ENCODE data around the gene CTSA. TPM values are rescaled to one million over a fixed set of nuclear protein-coding genes. Genes with fewer than 3 reads are reported as not detected.

CTSA gene
- total and polyA plus RNA-seq, 9 of the 15 experiments (the other 6 are each of a cell fraction or from before 2014, with no cell fraction given), result 8.8 to 61.7 (median 28.3) TPM

DNA sequence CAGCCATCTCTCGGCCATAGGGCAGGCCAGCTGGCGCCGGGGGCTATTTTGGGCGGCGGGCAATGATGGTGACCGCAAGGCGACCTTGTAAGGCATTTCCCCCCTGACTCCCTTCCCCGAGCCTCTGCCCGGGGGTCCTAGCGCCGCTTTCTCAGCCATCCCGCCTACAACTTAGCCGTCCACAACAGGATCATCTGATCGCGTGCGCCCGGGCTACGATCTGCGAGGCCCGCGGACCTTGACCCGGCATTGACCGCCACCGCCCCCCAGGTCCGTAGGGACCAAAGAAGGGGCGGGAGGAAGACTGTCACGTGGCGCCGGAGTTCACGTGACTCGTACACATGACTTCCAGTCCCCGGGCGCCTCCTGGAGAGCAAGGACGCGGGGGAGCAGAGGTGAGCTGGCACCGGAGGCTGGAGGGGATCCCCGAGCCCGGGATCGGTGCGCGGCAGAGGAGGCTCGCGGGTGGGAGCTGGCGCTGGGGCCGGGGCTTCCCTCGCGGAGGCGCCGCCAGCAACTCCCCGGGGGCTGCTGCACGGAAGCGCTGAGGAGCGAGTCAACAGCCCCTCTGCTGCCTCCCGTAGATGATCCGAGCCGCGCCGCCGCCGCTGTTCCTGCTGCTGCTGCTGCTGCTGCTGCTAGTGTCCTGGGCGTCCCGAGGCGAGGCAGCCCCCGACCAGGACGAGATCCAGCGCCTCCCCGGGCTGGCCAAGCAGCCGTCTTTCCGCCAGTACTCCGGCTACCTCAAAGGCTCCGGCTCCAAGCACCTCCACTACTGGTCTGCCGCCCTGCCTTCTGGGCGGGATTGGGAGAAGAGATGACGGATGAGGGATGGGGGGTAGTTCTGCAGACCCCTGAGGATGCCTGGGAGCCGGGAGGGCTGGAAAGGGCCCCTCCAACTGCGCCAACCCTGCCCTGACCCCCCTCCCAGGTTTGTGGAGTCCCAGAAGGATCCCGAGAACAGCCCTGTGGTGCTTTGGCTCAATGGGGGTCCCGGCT, at the start of gene CTSA, which contains the start of gene NEURL2 (continued):
- TF ChIP-seq MYNN (IDR thresholded peaks at IDR 0.05), result peak; percentile 48; the same call in 1 of the 2 replicates
- TF ChIP-seq MYNN (CRISPR knock-in tag; IDR thresholded peaks at IDR 0.05), result no peak
- no peak for TF ChIP-seq HLTF (IDR thresholded peaks at IDR 0.05)
- TF ChIP-seq NR2C2 (CRISPR knock-in tag; IDR thresholded peaks at IDR 0.05), result no peak
- peak; percentile 90 for TF ChIP-seq NR2C2 (tag; IDR thresholded peaks at IDR 0.05)
- TF ChIP-seq, protein P1, sequence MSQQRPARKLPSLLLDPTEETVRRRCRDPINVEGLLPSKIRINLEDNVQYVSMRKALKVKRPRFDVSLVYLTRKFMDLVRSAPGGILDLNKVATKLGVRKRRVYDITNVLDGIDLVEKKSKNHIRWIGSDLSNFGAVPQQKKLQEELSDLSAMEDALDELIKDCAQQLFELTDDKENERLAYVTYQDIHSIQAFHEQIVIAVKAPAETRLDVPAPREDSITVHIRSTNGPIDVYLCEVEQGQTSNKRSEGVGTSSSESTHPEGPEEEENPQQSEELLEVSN (IDR thresholded peaks at IDR 0.05; ENCODE audit: borderline replicate concordance in 1 of 2, extremely low read depth in 1 of 2, insufficient read depth in 1 of 2, insufficient read length in 1 of 2, low read depth in 1 of 2, low read length in 1 of 2, poor library complexity in 1 of 2, severe bottlenecking in 1 of 2), result peak; percentile 87 to 94
- peak; percentile 97 for TF ChIP-seq TOE1 (IDR thresholded peaks at IDR 0.05; ENCODE audit: borderline replicate concordance)
- TF ChIP-seq TOE1 (CRISPR knock-in tag; IDR thresholded peaks at IDR 0.05; ENCODE audit: borderline replicate concordance, low read depth), result no peak
- TF ChIP-seq NFRKB (IDR thresholded peaks at IDR 0.05; ENCODE audit: low read depth), result peak; percentile 74; the same call in 1 of the 2 replicates
- TF ChIP-seq BHLHE40 (IDR thresholded peaks at IDR 0.05; ENCODE audit: low read length), result peak; percentile 98
- peak; percentile 79 for TF ChIP-seq TAF9B (IDR thresholded peaks at IDR 0.05; ENCODE audit: partially characterized antibody)
- TF ChIP-seq ZNF584 (CRISPR knock-in tag; IDR thresholded peaks at IDR 0.05; ENCODE audit: low read depth), result no peak
- peak; percentile 76 for TF ChIP-seq MEF2A (IDR thresholded peaks at IDR 0.05; ENCODE audit: control insufficient read depth, low read depth, low read length)
- TF ChIP-seq, protein P2, sequence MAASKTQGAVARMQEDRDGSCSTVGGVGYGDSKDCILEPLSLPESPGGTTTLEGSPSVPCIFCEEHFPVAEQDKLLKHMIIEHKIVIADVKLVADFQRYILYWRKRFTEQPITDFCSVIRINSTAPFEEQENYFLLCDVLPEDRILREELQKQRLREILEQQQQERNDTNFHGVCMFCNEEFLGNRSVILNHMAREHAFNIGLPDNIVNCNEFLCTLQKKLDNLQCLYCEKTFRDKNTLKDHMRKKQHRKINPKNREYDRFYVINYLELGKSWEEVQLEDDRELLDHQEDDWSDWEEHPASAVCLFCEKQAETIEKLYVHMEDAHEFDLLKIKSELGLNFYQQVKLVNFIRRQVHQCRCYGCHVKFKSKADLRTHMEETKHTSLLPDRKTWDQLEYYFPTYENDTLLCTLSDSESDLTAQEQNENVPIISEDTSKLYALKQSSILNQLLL (CRISPR knock-in tag; IDR thresholded peaks at IDR 0.05; ENCODE audit: borderline replicate concordance), result no peak
- TF ChIP-seq, protein P3, sequence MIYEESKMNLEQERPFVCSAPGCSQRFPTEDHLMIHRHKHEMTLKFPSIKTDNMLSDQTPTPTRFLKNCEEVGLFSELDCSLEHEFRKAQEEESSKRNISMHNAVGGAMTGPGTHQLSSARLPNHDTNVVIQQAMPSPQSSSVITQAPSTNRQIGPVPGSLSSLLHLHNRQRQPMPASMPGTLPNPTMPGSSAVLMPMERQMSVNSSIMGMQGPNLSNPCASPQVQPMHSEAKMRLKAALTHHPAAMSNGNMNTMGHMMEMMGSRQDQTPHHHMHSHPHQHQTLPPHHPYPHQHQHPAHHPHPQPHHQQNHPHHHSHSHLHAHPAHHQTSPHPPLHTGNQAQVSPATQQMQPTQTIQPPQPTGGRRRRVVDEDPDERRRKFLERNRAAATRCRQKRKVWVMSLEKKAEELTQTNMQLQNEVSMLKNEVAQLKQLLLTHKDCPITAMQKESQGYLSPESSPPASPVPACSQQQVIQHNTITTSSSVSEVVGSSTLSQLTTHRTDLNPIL (CRISPR knock-in tag; IDR thresholded peaks at IDR 0.05), result 0 out of 2 replicates have a peak, but pooled peaks have one; percentile 33
- peak in 1 of 2 experiments; percentile 95; a peak in 2 of 4 replicates for TF ChIP-seq KDM4B (IDR thresholded peaks at IDR 0.05; ENCODE audit: borderline replicate concordance in 2 of 2, low read depth in 1 of 2)

Data from K562 (cell line).